Activated CD4-positive, alpha-beta T cell treated with anti-CD3 and anti-CD28 coated beads, Interleukin-2, Interleukin-6, amounts not matched to agents 100 ng/mL and 50 ng/mL, durations not matched to agents 16 hours and 8 hours (primary cell): ENCODE results near the gene FAM13A.
"Not testable (repeated sequence)": the region's sequence is repeated elsewhere in the genome, so short reads cannot be mapped to it uniquely, and the experiment has no call there.

Source experiments
- DNase-seq: peaks from one replicate; pipeline ENCODE4 v3.0.0-alpha.2; 2020

FAM13A gene

DNA sequence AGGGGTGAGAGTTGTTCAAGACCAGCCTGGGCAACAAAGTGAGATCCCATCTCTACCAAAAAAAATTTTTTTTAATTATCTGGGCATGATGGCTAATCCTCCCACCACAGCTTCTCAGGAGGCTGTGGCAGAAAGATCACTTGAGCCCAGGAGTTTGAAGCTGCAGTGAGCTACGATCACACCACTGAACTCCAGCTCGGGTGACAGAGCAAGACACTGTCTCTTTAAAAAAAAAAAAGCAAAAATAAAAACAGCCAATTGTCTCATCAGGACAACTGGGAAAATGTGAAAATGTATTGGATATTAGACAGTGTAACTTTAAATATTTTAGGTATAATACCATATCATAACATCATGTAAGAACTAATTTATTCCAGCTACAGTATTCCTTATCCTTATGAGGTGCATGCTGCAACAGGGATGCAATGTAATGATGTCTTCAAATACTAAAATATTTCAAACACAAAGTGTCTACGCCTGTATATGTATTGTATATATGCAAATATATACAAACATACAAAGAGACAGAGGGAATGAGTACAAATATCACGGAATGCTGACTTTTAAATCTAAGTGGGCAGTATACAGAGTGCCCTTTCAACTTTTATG, 17.2 kb downstream of the FAM13A start:
- no peak for DNase-seq

DNA sequence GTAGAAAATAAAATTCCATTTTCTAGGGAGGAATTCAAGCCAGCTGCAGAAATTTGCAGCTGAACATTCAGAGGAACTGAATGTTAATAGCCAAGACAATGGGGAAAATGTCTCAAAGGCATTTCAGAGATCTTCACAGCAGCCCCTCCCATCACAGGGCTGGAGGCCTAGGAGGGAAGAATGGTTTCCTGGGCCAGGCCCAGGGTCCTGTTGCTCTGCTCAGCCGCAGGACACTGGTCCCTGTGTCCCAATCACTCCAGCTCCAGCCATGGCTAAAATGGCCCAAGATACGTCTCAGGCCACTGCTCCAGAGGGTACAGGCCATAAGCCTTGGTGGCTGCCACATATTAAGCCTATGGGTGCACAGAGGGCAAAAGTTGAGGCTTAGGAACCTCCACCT, 20.4 kb downstream of the FAM13A start:
- no peak for DNase-seq

DNA sequence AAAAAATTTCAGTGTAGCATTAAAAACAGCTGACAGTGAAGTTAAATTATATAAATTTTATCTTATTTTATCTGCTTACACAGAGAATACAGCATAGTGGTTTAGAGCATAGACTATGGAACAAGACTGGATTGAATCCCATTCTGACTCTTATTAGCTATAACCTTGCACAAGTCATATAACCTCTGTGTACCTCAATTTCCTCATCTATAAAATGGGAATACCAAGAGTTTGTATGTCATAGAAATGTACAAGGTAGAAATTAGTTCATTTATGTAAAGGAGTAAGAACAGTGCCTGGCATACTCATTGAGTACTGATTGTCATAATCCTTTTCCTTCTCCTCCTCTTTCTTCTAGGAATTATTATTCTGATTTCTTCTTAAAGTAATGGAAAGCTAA, 25.7 kb downstream of the FAM13A start:
- DNase-seq: no peak

DNA sequence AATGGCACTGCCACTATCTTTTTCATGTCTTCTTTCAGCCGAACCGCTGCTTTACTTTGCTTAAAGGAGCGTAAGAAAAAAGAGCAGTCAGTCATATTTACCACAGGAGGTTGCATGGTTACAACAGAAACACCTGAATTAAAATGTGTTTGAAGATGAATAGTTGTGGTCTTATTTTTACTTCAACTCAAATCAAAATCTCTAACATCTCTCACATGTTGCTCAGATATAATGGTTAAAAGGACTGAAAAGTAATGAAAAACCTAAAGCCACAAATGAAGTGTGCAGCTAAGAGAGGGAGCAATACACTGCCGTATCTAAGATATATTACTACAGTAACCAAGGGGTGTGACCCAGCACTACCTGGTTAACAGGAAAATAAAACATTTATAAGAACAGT, 27.4 kb downstream of the FAM13A start:
- peak; percentile 15 for DNase-seq

DNA sequence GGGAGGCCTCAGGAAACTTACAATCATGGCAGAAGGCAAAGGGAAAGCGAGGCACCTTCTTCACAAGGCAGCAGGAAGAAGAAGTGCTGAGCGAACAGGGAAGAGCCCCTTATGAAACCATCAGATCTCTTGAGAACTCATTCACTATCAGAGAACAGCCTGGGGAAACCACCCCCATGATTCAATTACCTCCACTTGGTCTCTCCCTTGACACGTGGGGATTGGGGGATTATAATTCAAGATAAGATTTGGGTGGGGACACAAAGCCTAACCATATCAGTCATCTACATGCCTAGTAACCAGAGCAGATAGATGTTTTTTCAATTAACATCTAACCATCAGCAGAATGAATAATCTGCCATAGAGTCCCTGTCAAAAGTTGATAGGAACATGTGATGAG, 30.4 kb downstream of the FAM13A start:
- DNase-seq: no peak

DNA sequence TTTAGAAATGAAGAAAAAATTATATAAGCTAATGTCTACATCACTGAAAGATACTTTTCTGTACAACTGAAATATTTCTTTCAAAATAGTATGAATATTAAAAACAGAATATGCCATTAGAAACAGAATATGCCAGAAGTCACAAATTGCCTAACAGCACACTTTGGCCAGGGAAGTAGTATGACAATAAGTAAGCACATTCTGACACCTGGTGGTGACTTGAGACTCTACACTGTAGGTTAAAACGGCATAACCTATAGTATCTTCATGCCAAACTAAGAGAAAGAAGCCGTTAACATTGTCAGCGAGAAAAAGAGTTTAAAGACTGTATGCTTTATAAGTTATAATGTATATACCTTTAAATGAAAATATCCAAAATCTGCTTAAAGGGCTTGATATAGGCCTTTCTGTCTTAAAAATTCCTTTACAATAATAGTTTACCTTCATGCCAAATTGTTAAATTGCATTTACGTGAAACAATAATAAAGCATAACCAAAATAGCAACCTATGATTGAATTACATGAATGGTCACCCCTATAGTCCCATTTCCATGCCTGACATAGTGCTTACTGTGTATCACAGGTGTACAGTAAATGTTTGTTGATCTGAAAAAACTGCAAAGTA, 32.8 kb downstream of the FAM13A start:
- DNase-seq: peak; percentile 74

DNA sequence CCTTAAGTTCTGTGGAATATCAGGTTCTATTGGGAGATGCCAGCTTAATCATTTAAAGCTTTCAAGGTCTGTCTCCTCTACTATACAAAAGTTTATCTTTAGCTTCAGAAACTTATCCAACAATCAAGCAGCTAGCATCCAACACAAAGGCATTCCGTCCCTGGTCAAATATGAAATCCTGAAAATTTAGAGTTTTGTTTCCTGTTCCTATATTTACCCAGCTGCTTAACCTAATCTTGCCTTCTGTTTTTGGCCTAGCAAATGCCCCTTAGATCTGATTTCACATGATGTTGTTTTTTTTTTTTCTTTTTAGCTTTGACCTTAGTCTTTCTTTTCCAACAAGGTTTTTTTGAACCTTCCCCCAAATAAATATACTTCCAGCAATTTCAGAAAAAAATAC, 33.8 kb downstream of the FAM13A start:
- no peak for DNase-seq

DNA sequence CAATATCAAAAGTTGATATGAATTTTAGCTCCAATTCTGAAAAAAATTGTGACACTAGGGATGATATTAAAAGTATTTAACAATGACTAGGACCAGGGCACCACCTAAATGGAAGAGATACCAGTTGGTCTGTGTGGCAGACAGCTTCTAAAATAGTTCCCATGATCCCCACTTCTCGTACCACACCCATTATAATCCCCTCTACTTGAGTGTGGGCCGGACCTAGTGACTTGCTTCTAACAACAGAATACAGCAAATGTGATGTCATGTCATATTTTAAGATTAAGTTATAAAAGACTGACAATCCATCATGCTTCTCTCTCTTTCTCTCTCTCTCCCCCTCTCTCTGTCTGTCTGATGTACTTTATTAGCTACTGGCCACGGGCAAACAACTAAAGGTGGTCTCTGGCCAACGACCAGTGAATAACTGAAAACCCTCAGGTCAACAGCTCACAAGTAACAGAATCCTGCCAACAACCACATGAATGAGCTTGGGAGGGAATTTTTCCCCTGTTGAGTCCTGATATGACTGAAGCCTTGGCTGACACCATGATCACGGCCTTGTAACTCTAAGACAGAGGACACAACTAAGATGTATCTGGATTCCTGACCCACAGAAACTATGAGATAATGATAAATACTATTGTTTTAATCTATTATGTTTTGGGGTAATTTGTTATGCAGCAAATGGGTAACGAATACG, 34.4 kb downstream of the FAM13A start:
- DNase-seq: no peak

DNA sequence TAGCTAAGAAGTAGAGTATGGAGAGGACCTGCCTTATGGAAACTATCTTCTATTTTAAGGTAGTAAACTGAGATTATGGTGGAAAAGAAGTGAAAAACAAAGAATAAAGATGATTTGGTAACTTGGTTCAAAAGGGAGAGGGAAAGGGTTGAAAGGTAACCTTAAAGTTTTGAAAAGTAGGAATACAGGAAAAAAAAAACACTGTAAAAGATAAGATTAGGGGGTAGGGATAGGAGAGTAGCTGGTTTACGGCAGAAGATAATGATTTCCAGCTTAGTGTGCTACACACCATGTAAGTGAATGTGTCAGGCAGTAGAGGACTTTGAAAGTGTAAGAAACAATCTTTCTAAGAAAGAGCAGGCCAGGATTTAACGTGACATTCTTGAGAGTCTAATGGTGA, 35.3 kb downstream of the FAM13A start:
- DNase-seq: no peak

DNA sequence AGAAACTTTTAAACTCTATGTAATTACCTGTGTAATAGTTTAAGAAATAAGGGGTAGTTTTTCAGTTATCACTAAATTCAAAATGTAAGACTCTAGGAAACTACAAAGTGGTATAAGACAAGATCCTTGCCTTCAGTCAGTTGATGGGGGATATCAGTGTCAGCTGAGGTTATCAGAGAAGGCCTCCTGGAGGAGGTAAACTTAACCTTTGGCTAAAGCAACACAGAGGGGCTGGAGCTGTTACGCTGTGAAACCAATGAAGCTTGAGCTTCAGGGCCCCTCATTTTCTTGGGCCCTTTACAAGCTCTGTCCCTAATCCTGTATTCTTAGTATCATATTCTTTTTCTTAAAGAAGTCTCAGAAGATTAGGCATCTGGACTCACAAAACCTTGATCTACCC, 35.9 kb downstream of the FAM13A start:
- no peak for DNase-seq

DNA sequence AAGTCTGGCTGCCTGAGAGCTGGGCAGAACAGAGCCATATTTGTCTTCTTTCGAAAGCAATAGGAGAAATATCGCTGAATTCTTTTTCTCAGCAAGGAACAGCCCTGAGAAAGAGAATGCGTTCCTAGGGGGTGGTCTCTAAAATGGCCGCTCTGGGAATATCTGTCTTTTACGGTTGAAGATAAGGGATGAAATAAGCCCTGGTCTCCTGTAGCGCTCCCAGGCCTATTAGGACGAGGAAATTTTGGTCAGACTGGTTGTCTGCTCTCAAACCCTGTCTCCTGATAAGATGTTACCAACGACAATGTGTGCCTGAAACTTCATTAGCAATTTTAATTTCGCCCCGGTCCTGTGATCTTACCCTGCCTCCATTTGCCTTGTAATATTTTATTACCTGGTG, 42.1 kb downstream of the FAM13A start:
- DNase-seq: not testable (repeated sequence)

DNA sequence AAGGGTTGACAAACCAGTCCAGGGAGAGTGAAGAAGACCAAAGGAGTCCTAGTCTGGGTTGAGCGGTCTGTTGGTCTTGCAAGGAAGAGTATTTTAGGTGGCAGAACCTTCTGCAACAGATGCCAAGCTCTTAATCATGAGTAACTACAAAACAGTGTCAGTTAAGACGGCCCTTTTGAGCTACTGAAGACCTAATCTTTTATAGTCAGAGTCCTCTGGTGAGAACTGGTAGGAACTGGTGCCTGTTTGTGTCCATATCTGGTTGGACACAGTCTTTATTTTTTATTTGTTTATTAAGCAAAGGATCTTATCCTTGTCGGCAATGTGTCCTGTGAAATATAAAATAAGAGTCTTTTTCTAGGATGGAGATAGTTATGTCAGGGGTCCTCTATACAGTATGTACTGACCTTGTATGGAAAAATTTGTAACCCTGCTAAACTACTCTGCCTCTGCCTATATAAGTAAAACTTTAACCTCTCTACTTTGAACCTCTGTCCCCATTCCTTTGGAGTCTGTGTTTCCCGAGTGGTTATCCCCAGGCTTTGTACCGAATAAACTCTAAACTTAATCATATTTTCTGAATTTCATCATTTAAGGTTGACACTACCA, 47.1 kb downstream of the FAM13A start:
- DNase-seq: no peak

DNA sequence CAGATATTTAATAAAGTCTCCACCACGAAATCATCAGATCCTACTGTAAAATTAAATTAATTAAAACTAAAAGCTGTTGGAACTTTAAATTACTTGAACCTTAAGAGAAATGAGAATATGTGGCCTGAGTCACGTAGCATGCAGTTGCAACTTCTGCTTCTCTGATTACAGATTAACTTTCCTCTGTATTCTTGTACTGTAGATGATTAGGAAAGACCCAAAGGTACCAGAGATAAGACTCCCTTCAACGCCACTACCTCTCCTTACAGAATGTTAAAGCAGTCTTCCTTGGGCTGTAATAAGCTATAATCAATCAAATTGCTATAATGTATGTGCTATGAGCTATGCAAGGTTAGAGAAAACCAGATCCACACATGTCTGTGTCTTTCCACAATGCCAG, 47.9 kb downstream of the FAM13A start:
- no peak for DNase-seq

DNA sequence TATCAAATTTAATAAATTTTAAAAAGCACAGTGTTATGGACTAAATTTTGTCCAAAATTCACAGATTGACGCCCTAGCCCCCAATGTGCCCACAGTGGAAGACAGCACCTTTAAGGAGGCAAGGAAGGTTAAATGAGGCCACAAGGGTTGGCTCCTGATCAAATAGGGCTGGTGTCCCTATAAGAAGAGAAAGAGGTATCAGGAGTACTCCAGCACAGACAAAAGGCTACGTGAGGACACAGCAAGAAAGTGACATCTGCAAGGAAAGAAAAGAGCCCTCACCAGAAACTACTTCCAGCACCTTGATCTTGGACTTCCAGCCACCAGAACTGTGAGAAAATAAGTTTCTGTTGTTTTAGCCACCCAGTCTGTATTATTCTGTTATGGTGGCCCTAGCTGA, 48.8 kb downstream of the FAM13A start:
- DNase-seq: no peak

DNA sequence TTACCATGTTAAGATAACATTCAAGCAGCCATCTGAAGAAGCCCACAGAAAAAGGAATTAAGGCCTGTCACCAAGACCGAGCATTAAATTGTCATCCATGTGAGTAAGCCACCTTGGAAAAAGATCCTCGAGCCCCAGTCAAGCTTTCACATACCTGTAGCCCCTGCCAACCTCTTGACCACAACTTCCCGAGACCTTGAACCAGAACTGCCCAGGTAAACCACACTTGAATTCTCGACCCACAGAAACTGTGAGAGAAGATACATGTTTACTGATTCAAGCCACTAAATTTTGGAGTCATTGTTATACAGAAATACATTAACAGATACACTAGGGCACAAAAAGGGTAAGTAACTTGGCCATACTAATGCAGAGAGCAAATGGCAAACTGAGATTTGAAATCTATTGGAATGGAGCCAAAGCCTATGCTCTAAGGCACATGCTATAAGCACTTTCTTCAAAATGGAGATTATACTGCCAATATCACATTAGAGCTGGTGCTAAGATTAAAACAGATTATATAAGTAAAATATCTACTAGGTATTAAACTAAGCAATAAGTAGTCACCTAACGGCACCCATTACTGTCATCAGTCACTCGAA, 49.5 kb downstream of the FAM13A start:
- DNase-seq: no peak

DNA sequence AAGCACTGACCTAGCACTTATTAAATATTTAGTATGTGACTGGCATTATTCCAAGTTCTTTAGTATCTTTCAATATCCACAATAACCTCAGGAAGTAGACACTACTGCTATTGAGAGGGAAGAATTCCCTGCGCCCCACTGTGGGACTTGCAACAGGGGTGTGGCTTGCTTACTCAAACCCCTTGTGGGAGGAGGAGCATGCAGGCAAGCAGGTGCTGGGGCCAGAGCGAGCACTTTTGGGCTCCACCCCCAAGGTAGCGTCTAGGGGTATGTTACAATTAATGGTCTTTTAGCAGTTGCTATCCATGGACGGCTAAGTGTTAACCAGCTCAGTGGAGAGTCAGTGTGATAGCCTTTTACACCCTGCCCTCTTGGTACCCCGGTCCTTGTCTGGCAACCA, 50.7 kb downstream of the FAM13A start:
- DNase-seq: no peak

DNA sequence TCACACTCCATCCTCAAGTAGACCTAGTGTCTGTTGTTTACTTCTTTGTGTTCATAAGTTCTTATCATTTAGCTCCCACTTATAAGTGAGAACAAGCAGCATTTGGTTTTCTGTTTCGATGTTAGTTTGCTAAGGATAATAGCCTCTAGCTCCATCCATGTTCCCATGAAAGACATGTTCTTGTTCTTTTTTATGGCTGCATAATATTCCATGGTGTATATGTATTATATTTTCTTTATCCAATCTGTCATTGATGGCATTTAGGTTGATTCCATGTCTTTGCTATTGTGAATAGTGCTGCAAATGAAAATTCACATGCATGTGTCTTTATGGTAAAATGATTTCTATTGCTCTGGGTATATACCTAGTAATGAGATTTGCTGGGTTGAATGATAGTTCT, 51.9 kb downstream of the FAM13A start:
- not testable (repeated sequence) for DNase-seq

DNA sequence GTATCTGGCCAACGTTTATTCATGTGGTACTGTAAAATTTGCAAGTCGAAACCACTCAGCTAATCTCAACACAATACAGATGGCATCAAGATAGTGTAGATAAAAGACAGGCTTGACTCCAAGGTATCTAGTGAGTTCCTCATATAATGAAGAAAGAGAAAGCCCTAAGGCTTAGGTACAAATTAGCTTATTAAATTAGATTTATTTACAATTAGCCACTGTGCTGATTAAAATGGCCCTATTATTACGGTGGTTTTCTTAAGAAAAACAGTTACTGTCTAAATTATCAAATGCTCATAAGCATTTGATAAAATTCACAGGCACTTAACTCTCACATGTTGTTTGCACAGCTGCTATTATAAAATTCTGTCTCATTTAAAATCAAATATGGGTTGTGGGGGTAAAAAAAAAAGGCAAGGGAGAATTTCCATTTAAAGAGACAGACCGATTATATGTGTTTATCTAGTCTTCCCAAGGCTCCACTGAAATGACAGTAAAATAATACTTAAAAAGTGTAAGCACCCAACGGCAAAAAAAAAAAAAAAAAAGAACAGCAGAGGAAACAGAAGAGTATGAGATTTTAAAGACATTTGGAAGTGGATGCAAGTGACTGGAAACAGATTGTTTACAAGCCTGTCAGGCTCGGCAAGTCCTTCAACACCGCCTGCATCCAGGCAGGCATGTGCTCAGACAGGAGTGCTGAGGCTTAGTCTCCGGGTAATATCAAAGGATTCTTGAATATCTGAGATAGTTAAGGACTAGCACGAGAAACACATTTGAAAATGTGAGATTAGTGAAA, 55.1 kb downstream of the FAM13A start:
- no peak for DNase-seq

DNA sequence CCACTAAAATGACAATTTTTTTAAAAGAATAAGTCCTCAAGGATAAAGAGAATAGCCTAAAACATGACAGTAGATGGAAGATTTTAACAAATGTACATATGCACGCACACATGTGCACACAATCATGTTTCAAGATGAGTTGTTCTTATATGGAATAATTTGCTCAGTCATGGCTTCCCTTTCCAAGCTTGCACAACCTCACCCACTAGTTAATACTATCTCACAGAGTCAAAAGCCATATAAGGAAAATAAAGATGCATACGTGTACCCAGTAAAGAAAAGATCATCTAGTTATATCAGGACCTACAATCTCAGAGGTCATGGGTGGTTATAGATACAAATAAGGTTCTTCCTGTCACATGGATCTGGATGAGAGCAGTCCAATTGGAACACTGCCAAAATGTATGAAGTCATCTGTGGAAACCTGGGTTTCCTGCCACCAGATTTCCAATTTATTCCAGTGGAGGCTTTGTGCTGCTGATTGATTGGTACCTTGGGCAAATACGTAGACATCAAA, 56.1 kb downstream of the FAM13A start:
- DNase-seq: no peak

DNA sequence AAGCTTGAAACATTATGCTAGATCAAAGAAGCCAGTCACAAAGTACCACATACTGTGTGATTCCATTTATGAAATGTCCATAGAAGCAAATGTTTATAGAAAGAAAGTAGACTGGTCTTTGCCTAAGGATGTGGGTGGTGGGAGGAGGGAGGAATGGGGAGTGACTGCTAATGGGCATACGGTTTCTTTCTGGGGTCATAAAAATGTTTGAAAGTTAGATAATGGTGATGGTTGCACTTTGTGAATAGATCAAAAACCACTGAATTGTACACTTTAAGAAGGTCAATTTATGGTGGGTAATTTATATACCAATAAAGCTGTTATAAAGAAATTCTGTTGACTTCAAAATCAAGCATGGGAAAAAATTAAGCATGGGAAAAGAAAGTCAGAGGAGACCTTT, 56.6 kb downstream of the FAM13A start:
- no peak for DNase-seq

DNA sequence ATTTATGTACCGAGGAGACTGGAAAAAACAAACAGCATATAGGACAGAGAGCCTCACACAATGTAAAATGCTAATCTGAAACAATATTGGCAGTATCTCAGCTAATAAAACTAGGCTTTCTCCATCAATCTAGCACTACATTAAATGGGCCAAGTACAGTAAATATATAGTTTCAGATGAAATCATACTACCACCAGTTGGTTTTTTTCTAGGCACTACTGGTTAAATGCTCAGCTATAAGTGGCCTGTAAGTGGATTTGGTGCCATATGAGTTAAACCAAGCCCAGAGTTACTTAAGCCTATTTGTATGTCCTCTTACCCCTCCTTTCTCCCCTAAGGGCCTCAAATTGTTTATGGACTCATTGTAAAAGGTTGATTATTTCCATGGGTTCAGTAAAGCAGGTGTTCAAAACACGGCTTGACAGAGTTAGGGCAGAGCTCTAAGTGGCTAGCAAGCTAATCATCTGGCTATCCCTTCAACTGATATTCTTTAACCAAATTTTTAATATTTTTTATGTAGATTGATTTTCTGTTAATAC, 57.5 kb downstream of the FAM13A start:
- no peak for DNase-seq

DNA sequence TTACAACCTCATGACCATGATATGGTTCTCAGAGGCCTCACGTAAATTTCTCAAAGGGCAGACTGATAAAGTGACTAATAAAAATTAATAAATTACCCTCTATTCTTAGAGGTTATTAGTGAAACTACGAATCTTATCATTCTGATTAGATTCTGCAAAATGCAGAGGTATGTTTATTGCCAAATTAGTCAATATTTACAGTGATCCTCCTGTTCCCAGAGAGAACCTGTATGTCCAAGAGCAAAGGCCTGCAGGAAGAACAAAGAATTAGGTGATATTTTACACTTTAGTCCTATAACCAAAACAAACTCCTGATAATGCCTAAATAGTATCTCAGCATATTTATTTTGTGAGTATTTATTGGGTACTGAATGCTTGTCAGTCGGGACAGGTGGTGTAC, 58.1 kb downstream of the FAM13A start:
- DNase-seq: no peak
